Kidney (tissue), 14 donors: Measurements from ENCODE around the gene DDX39A. TPM values are rescaled to one million over a fixed set of nuclear protein-coding genes. Genes with fewer than 3 reads are reported as not detected.
"Not testable (repeated sequence)": the region's sequence is repeated elsewhere in the genome, so short reads cannot be mapped to it uniquely, and the experiment has no call there.

Experiments used
- DNase-seq, 5 donors: peaks; one replicate each; pipeline ENCODE4 v3.0.0-alpha.2; 2013 to 2020
- FAIRE-seq: peaks from 2 replicates; lab custom pipeline; 2012; peaks lifted over from hg19 to GRCh38; lab: Jason Lieb, UNC
- H3K27ac ChIP-seq, 2 donors: one replicate each; pipeline ENCODE4 v1.7.0; 2013; ENCODE audit warnings: low read depth in 2 of 2, low read length in 2 of 2, inconsistent platforms in 1 of 2
- H3K27me3 ChIP-seq: one replicate; pipeline ENCODE4 v1.7.1; 2013; ENCODE audit warnings: low read length, inconsistent platforms; ENCODE audit not compliant: control insufficient read depth, insufficient read depth
- H3K36me3 ChIP-seq, 3 donors: one replicate each; pipeline versions ENCODE4 v1.7.0 to v1.7.1; 2013; ENCODE audit warnings: low read length in 3 of 3, control low read depth in 1 of 3, inconsistent platforms in 1 of 3; ENCODE audit not compliant: insufficient read depth in 3 of 3, control insufficient read depth in 2 of 3
- H3K4me1 ChIP-seq, 3 donors: one replicate each; pipeline versions ENCODE4 v1.7.0 to v1.7.1; 2013; ENCODE audit warnings: low read length in 3 of 3, inconsistent platforms in 1 of 3, low read depth in 1 of 3; ENCODE audit not compliant: control insufficient read depth in 2 of 3, insufficient read depth in 2 of 3
- H3K4me3 ChIP-seq, 3 donors: one replicate each; pipeline versions ENCODE4 v1.7.0 to v1.8.1; 2013; ENCODE audit warnings: low read length in 3 of 3, control low read depth in 1 of 3, inconsistent platforms in 1 of 3
- H3K9ac ChIP-seq, 3 donors: one replicate each; pipeline versions ENCODE4 v1.7.0 to v1.7.1; 2013; ENCODE audit warnings: low read length in 3 of 3, control low read depth in 1 of 3, inconsistent platforms in 1 of 3
- H3K9me3 ChIP-seq, 3 donors: one replicate each; pipeline versions ENCODE4 v1.7.0 to v1.7.1; 2013; ENCODE audit warnings: low read length in 3 of 3, control low read depth in 1 of 3, inconsistent platforms in 1 of 3; ENCODE audit not compliant: control insufficient read depth in 2 of 3, insufficient read depth in 1 of 3
- CTCF ChIP-seq: IDR thresholded peaks from 3 replicates; pipeline ENCODE4 v1.5.1; 2012; ENCODE audit warnings: mild to moderate bottlenecking, moderate library complexity, borderline replicate concordance; ENCODE audit not compliant: insufficient read depth; ENCODE audit errors: extremely low read depth
- intact Hi-C: fragments of 100-400 bp; cut with DNase I; formaldehyde crosslinking; loops from one replicate; pipeline ENCODE4 v1.11.1; 2022
- polyA plus RNA-seq: library from polyadenylated mRNA; stranded (reverse); fragments of 350-450 nt; fragmentation: Illumina TruSeq; extraction: RNeasy Lipid Tissue Mini Kit (QIAGEN cat#74804); gene quantifications from one replicate; pipeline ENCODE4 v1.2.3, GENCODE V29; 2014; ENCODE audit warnings: low read depth, low replicate concordance; ENCODE audit not compliant: insufficient read depth
- total RNA-seq: library from RNA; stranded (reverse); fragmentation: NEBNext Ultra II Directional; extraction: Animal tissue kit (Norgen Biotek cat#: 25700); gene quantifications from one replicate; pipeline ENCODE4 v1.2.1, GENCODE V29; 2021
- donor health status: control.
- donor health status: control.
- donor health status: control.
- donor health status: control.
- donor health status: control.
- donor health status: DM: yes; HTN: yes; CAD: no.
- donor health status: Normal renal cell carcinoma (clear cell type).

The DDX39A gene
- total and polyA plus RNA-seq, 2 donors from 2014 or later, result 35.6 to 53.8 TPM

- no peak overlapping the region for H3K9ac ChIP-seq
- H3K27ac ChIP-seq, result no peak overlapping the region
- peak; percentile 96 to 99 (median 97) for DNase-seq
- H3K9me3 ChIP-seq, result no peaks in the 10 kb centered on the region
- peak; percentile 95 for TF ChIP-seq CTCF
- H3K4me3 ChIP-seq, result peak overlapping the region in 2 of 3 donors; percentile 21 to 30
- no peak for FAIRE-seq
- intact Hi-C loops, result no loop called here
- H3K4me1 ChIP-seq, result peaks cover 0 to 6% (median 0%) of the 10 kb centered on the region in 3 donors
- H3K27me3 ChIP-seq, result no peaks in the 10 kb centered on the region
- H3K36me3 ChIP-seq, result peaks cover 0 to 24% (median 16%) of the 10 kb centered on the region in 3 donors
Measured at GRCh38 chr19:14405758-14406644, 13.1 kb downstream of the DDX39A start.

DNA sequence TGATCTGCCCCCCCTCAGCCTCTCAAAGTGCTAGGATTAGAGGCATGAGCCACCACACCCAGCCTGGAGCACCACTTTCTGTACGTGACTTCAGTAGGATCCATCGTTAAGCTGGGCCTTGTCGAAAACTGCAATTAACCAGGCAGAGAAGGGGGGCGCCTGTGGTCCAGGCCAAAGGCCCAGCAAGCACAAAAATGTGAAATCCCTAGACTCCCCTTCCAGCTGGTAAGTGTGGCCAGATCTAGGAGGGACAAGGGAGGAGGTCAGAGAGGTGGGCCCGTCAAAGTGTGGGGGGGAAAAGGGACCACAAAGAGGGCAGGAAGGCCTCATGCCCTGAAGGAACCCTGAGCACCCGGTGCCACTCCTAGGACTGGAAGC is 13.8 kb downstream of the DDX39A start:
- H3K36me3 ChIP-seq, result peaks cover 0 to 18% (median 15%) of the 10 kb centered on the region in 3 donors
- no peak overlapping the region for H3K27ac ChIP-seq
- no peak overlapping the region for H3K9ac ChIP-seq
- no peaks in the 10 kb centered on the region for H3K9me3 ChIP-seq
- H3K4me1 ChIP-seq, result peaks cover 0 to 6% (median 0%) of the 10 kb centered on the region in 3 donors
- peak overlapping the region in 2 of 3 donors; percentile 21 to 30 for H3K4me3 ChIP-seq
- DNase-seq (peak in 1 of 5 donors; percentile 19), FAIRE-seq (no peak)
- intact Hi-C loops, result no loop called here
- TF ChIP-seq CTCF, result no peak
- H3K27me3 ChIP-seq, result no peaks in the 10 kb centered on the region

GRCh38 chr19:14404312-14404711 is 14.8 kb downstream of the DDX39A start:
- DNase-seq (no peak), FAIRE-seq (no peak)
- peaks cover 0 to 9% (median 8%) of the 10 kb centered on the region in 3 donors for H3K36me3 ChIP-seq
- no peaks in the 10 kb centered on the region for H3K27me3 ChIP-seq
- intact Hi-C loops, result no loop called here
- H3K9me3 ChIP-seq, result no peaks in the 10 kb centered on the region
- H3K9ac ChIP-seq, result no peak overlapping the region
- no peak overlapping the region for H3K4me3 ChIP-seq
- no peak overlapping the region for H3K27ac ChIP-seq
- H3K4me1 ChIP-seq, result peaks cover 0 to 3% (median 0%) of the 10 kb centered on the region in 3 donors
- TF ChIP-seq CTCF, result no peak

- H3K4me1 ChIP-seq, H3K27me3 ChIP-seq, H3K36me3 ChIP-seq, H3K9ac ChIP-seq, DNase-seq, FAIRE-seq, H3K27ac ChIP-seq, H3K9me3 ChIP-seq, intact Hi-C loops, H3K4me3 ChIP-seq: not testable (repeated sequence)
Measured at GRCh38 chr19:14403145-14403930, 15.8 kb downstream of the DDX39A start.
